Lung (tissue), 12 donors: ENCODE measurements around the gene SDR42E2. TPM values are rescaled to one million over a fixed set of nuclear protein-coding genes. Genes with fewer than 3 reads are reported as not detected.
"Not testable (repeated sequence)": the region's sequence is repeated elsewhere in the genome, so short reads cannot be mapped to it uniquely, and the experiment has no call there.

Experiments used
- ATAC-seq: fragments of 200-7000 bp; cut with Tn5 transposase; one replicate; pipeline ENCODE4 v1.9.1; 2020; ENCODE audit warnings: moderate number of reproducible peaks; ENCODE audit not compliant: insufficient read depth, low FRiP score
- DNase-seq, 3 donors: peaks; one replicate each; pipeline ENCODE4 v3.0.0-alpha.2; 2013 to 2017
- H3K27ac ChIP-seq, 2 donors: one replicate each; pipeline ENCODE4 v1.5.1; 2013; ENCODE audit warnings: mild to moderate bottlenecking in 2 of 2, moderate library complexity in 2 of 2, control low read depth in 1 of 2, inconsistent platforms in 1 of 2, low read depth in 1 of 2, low read length in 1 of 2
- H3K27me3 ChIP-seq, 3 donors: one replicate each; pipeline ENCODE4 v1.5.1; 2013; ENCODE audit warnings: low read length in 2 of 3; ENCODE audit not compliant: control insufficient read depth in 3 of 3, insufficient read depth in 3 of 3
- H3K36me3 ChIP-seq, 4 donors: one replicate each; pipeline ENCODE4 v1.5.1; 2013; ENCODE audit warnings: low read length in 4 of 4, mild to moderate bottlenecking in 1 of 4, moderate library complexity in 1 of 4; ENCODE audit not compliant: control insufficient read depth in 4 of 4, insufficient read depth in 4 of 4
- H3K4me1 ChIP-seq, 5 donors: one replicate each; pipeline ENCODE4 v1.5.1; 2013; ENCODE audit warnings: low read length in 5 of 5, mild to moderate bottlenecking in 2 of 5, moderate library complexity in 1 of 5; ENCODE audit not compliant: control insufficient read depth in 5 of 5, insufficient read depth in 5 of 5
- H3K4me3 ChIP-seq: one replicate; pipeline ENCODE4 v1.5.1; 2013; ENCODE audit warnings: mild to moderate bottlenecking, control low read depth, moderate library complexity
- H3K9ac ChIP-seq, 2 donors: one replicate each; pipeline ENCODE4 v1.5.1; 2013; ENCODE audit warnings: low read length in 2 of 2, control low read depth in 1 of 2; ENCODE audit not compliant: insufficient read depth in 1 of 2
- H3K9me3 ChIP-seq, 4 donors: one replicate each; pipeline ENCODE4 v1.5.1; 2013; ENCODE audit warnings: low read length in 3 of 4, mild to moderate bottlenecking in 1 of 4, moderate library complexity in 1 of 4; ENCODE audit not compliant: control insufficient read depth in 4 of 4, insufficient read depth in 3 of 4
- WGBS, 2 donors: extraction: QIAGEN DNeasy Blood & Tissue Kit; methylation state at CpG; one replicate each; pipeline ENCODE4 v1.1.7; 2013; 5-methylcytosine and 5-hydroxymethylcytosine counted together
- polyA plus RNA-seq, 2 donors: library from polyadenylated mRNA; stranded (reverse); fragments of 200-250 nt; gene quantifications; one replicate each; pipeline ENCODE4 v1.2.1, GENCODE V29; 2013
- total RNA-seq, 2 donors: library from RNA; depleted of rRNA in 1 of 2; stranded (reverse); fragments of >200 nt in 1 of 2; gene quantifications; one replicate each; pipeline ENCODE4 v1.2.1, GENCODE V29; 2014 to 2021
- TF ChIP-seq, protein P1 (sequence below): IDR thresholded peaks from 2 replicates; pipeline ENCODE4 v1.5.1; 2012; ENCODE audit warnings: mild to moderate bottlenecking; ENCODE audit errors: control extremely low read depth, extremely low read depth
- donor health status: control.
- donor health status: control.
- donor health status: Bipolar disorder and iron deficiency.
- donor health status: healthy.
- donor health status: DM: yes; HTN: yes; CAD: no.

Gene SDR42E2
- total and polyA plus RNA-seq, 4 donors, result 0.10 to 0.64 (median 0.11) TPM; not detected in 1

- no peak overlapping the region for H3K9ac ChIP-seq
Measured at GRCh38 chr16:22151246-22151998, 10.9 kb upstream of the SDR42E2 start.

DNA sequence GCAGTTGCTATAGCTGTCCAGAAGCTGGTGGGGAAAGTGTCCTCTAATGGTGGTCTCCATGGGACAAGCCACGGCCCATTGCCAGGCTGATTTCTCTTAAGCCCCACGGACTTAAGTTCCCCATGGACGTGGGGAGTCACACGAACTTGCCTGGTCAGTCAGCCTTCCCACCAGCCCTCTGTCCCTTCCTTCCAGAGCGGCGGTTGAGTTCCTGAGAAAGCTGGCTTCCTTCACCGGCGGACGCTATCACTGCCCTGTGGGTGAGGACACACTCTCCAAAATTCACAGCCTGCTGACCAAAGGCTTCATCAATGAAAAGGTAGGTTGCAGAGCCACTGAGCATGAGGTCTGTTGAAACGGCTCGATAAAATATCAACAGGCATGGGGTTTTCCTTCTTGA is 10.0 kb upstream of the SDR42E2 start:
- Histone ChIP-seq H3K9me3 (no peaks in the 10 kb centered on the region), H3K27ac (no peak overlapping the region), H3K36me3 (peaks cover 0 to 3% (median 0%) of the 10 kb centered on the region in 4 donors), H3K27me3 (peaks cover 0 to 2% (median 0%) of the 10 kb centered on the region in 3 donors), H3K4me1 (no peaks in the 10 kb centered on the region), H3K4me3 (no peak overlapping the region), H3K9ac (no peak overlapping the region)
- DNase-seq, result no peak
- WGBS, 2 donors, result 84 to 85% methylated on average over 11 of the region's 11 CpGs
- ATAC-seq, result no peak
- TF ChIP-seq, protein P1, sequence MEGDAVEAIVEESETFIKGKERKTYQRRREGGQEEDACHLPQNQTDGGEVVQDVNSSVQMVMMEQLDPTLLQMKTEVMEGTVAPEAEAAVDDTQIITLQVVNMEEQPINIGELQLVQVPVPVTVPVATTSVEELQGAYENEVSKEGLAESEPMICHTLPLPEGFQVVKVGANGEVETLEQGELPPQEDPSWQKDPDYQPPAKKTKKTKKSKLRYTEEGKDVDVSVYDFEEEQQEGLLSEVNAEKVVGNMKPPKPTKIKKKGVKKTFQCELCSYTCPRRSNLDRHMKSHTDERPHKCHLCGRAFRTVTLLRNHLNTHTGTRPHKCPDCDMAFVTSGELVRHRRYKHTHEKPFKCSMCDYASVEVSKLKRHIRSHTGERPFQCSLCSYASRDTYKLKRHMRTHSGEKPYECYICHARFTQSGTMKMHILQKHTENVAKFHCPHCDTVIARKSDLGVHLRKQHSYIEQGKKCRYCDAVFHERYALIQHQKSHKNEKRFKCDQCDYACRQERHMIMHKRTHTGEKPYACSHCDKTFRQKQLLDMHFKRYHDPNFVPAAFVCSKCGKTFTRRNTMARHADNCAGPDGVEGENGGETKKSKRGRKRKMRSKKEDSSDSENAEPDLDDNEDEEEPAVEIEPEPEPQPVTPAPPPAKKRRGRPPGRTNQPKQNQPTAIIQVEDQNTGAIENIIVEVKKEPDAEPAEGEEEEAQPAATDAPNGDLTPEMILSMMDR, result no peak

More at GRCh38 chr16:22151246-22151998, 10.9 kb upstream of the SDR42E2 start:
- ATAC-seq (no peak), DNase-seq (no peak)
- 83 to 84% methylated on average over 7 of the region's 7 CpGs for WGBS, 2 donors
- H3K4me3 ChIP-seq, result no peak overlapping the region
- peaks cover 0 to 2% (median 0%) of the 10 kb centered on the region in 3 donors for H3K27me3 ChIP-seq
- no peaks in the 10 kb centered on the region for H3K4me1 ChIP-seq
- H3K9me3 ChIP-seq, result no peaks in the 10 kb centered on the region
- peaks cover 0 to 3% (median 0%) of the 10 kb centered on the region in 4 donors for H3K36me3 ChIP-seq
- TF ChIP-seq, protein P1, result no peak
- H3K27ac ChIP-seq, result no peak overlapping the region

DNA sequence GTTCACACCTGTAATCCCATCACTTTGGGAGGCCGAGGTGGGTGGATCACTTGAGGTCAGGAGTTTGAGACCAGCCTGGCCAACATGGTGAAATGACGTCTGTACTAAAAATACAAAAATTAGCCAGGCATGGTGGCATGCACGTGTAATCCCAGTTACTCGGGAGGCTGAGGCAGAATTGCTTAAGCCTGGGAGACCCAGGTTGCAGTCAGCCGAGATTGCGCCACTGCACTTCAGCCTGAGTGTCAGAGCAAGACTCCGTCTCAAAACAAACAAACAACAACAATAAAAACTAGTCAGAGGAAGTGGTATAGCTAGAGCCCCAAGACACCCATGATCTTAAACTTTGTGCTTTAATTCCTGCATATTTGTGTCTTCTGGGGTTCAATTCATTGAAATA is 9.2 kb upstream of the SDR42E2 start:
- DNase-seq, H3K36me3 ChIP-seq, H3K27ac ChIP-seq, ATAC-seq, H3K9ac ChIP-seq, H3K4me3 ChIP-seq, H3K9me3 ChIP-seq, H3K4me1 ChIP-seq, H3K27me3 ChIP-seq: not testable (repeated sequence)
- WGBS, 2 donors, result 69 to 74% methylated on average over 7 of the region's 7 CpGs

DNA sequence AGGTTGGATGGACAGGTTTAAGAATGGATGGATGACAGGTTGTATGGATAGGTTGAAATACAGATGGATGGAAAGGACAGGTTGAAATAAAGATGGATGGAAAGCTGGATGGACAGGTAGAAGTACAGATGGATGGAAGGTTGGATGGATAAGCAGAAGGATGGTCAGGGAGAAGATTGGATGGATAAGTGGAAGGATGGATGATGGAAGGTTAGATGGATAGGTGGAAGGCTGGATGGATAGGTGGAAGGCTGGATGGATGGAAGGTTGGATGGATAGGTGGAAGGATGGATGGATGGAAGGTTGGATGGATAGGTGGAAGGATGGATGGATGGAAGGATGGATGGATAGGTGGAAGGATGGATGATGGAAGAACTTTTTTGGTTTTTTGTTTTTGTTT is 905 bp upstream of the SDR42E2 start:
- no peak overlapping the region for H3K27ac ChIP-seq
- H3K36me3 ChIP-seq, result no peaks in the 10 kb centered on the region
- DNase-seq (no peak), ATAC-seq (no peak)
- peaks cover 0 to 5% (median 0%) of the 10 kb centered on the region in 5 donors for H3K4me1 ChIP-seq
- no peak overlapping the region for H3K9ac ChIP-seq
- no peak overlapping the region for H3K4me3 ChIP-seq
- peaks cover 4 to 15% (median 10%) of the 10 kb centered on the region in 3 donors for H3K27me3 ChIP-seq
- TF ChIP-seq, protein P1, result no peak
- H3K9me3 ChIP-seq, result peaks cover 0 to 4% (median 0%) of the 10 kb centered on the region in 4 donors
